ENCODE results near the gene LINGO1.
A peak's percentile ranks its signal among the peaks of the same experiment; 100 is the strongest.

LINGO1 gene

GRCh38 chr15:77654975-77655374 lies 22.3 kb upstream of the LINGO1 start:
- no peak for DNase-seq

- DNase-seq = no peak
Measured at GRCh38 chr15:77653832-77654480, 21.2 kb upstream of the LINGO1 start.

DNA sequence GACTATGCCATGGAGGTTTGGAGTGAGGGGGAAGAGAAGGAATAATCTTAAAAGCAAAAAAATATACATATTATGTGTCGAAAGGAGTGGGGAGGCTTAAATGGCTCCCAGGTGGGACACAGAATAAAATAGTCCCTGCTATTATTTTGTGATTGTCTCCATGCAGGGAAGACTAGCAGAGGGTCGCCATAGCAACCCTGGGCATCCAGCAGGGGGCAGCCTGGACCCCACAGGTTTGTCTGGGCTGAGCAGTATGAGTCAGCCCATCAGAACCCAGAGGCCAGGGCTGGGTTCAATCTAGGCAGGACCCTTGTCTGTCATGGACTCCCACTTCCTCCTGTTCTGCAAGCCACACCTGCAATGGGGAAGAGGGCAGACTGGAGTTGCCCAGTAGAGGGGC lies 17.6 kb upstream of the LINGO1 start:
- DNase-seq = no peak

GRCh38 chr15:77649610-77650009 lies 16.9 kb upstream of the LINGO1 start:
- DNase-seq = no peak

GRCh38 chr15:77649017-77649416 lies 16.3 kb upstream of the LINGO1 start:
- no peak for DNase-seq

- no peak for DNase-seq
Measured at GRCh38 chr15:77647961-77648360, 15.2 kb upstream of the LINGO1 start.

DNA sequence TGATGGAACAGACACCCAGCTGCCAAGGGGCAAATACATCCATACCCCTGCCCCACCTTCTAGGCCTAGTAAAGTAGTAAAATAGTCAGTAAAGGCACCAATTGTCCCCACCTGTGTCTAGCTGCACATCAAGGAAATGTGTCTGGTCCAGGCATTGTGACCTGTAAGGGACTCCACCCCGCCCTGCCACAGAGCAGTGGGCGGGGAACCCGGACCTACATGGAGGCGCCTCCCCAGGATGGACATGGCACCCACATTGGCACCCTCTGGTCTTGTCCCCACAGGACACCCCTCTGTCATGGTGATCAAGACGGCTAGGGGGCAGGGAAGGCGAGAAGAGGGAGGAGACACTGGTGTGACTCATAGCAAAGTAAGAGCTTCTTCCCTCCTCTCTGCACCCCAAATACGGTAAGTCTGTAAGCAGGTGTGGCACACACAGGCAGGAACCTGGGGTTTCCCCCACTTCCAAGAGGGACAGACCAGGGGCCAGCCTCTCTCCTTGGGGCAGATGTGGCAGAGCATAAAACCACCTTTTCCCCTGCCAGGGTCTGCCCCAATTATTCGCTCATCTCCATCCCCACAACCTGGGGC lies 13.5 kb upstream of the LINGO1 start:
- DNase-seq = no peak

DNA sequence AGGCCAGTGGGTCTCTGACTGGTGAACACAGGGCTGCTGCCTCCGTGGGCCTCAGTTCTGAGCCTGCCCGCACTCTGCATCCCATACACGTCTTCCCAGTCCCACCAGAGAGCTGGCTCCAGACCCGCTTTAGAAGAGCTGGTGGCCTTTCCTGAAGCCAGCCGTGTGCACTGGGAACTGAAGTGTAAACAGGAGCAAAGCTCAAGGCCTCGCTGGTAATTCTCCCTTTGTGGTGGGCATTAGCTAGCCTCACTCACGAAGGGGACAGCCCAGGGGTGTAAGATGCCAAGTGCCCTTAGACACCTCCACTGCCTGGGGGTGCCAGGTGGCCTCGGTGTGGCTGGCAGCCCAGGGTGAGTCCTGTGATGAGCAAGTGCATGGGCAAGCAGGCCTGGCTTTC lies 12.9 kb upstream of the LINGO1 start:
- no peak for DNase-seq

DNA sequence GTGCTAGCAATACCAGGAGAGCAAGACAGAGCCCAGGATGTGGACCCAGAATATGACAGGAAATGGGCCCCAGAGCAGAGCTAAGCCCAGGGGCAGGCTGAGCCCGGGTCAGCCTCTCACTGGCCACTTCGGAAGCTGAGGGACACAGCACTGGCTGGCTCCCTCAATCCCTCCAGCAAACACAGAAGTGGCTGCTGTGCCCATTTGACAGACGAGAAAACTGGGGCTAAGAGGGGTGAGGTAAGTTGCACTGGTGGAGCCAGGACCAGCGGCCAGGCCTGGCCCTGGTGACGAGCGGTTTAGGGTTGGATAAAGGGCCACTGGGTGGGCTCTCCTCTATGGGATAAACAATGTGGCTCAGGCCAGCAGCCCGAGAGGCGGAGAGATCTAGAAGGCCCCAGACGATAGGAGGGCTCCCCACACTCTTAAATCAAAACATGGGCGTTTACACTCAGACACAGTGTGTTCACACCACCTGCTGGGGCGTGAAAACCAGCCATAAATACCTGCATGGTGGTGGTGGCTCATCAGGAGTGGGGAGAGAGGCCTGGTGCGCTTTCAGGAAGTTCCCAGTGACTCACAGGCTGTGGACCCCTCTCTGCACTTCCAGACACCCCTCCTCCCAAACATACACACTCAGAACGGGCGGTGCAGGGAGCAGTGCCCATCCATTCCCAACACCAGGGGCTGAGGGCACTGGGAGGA lies 12.0 kb upstream of the LINGO1 start:
- DNase-seq = no peak

- DNase-seq = no peak
Measured at GRCh38 chr15:77643764-77644163, 11.1 kb upstream of the LINGO1 start.

- DNase-seq = no peak
Measured at GRCh38 chr15:77642793-77643430, 10.2 kb upstream of the LINGO1 start.

DNA sequence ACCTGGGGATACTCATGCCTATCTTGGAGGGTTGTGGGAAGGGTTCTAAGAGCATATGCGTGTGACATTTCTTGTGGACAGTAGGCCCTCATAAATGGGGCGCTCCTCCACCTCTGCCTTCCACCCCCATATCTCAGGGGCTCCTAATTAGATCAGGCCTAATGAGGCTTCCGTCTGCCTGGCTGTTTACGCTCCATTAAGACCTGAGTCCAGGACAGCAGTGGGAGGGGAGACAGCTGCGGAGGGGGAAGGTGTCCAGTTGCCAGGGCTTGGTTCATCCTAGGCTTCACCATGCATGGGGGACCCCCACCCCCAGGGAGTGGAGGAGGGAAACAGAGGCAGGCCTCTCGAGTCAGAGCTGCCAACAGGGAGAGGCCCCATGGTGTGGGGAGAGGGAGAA lies 9.3 kb upstream of the LINGO1 start:
- DNase-seq = no peak

GRCh38 chr15:77640615-77641014 lies 7.9 kb upstream of the LINGO1 start:
- no peak for DNase-seq

DNA sequence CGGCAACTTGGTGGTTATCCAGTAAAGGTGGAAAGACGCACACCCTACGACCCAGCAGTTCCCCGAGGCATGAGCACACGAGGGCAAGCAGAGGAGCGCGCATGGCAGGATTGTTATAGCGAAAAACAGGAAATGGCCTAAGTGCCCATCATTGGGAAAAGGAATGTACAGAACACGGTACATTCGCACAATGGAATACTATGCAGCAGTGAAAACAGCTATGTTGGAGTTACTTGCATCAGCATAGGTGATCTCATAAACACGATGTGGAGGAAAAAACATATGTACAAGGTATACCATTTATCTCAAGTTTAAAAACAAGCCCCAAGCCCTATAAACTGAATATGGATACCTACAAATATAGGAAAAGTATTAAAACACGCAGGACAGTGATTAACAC lies 6.7 kb upstream of the LINGO1 start:
- DNase-seq = no peak

DNA sequence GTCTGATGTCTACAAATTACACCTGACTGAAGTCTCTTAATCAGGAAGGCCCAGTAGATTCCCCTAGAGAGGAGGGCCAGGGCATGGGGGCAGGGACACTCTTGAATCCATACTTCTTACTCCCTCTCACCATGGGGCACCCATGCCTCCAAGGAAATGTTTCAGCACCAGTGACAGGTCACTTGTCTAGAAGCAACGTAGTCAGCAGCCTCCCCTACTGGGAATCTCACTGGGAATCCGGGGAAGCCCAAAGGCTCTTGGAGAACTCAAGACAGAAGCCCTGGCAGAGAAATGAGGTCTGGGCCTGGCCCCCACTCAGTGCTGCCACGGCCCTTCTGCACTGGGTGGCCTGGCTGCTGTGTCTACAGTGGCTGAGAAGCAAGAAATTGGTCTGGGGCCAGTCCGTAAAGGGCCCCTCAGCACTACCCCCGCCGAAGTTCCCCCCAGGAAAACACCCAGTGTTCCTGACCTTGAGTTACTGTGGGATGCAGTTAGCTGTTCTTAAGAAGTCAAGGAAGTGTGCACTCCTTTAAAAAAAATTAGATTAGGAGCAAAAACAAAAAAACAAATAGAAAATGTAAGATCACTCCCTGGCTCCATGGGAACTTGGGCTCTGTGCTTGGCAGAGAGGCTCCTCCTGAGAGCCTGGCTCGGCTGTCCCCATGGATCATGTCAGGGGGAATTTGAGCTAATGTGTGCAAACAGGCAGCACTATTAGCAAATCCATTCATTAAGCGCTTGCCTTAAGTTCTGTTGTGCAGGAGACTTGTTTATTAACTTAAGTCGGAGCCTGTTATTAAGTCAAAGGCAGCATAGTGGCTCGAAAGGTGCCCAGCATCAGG lies 5.4 kb upstream of the LINGO1 start:
- DNase-seq = peak in 5 of 14 donors; percentile 8 to 42 (median 30)

DNA sequence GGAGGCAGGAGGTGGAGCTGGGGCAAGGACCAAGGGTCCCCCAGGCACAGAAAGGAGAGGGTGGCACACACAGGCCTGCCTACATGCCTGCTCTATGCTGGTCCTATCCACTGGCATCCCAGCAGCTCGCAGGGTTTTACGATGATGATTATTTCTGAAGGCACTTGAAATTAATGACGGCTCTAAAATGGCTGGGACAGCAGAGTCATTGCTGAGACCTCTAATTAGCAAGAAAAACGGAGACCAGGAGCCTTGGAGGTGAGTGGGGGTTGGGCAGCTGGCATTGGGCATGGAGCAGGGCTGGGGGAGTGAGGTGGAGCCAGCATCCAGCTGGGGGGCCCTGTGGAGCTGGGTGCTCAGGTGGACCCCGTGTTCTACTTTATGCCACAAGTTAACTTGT lies 3.5 kb upstream of the LINGO1 start:
- no peak for DNase-seq

GRCh38 chr15:77634266-77634962 lies 1.7 kb upstream of the LINGO1 start:
- DNase-seq = peak in 7 of 14 donors; percentile 4 to 74 (median 14)

DNA sequence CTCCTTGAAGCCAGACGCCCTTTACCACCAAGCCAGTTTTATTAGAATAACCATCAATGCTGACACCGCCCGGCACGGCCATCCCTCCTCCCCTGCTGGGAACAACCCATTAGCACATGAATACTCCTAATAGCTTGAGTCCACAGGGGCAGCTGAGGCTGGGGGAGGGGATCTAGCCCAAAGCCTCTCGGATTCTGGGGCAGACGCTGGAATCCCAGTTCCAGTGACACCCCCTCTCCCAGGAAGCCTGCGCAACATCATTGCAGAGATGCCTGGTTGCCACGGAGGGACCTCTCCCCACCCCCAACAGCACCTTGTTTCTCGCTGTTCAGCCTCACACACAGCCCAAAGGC lies 1.2 kb upstream of the LINGO1 start:
- no peak for DNase-seq

DNA sequence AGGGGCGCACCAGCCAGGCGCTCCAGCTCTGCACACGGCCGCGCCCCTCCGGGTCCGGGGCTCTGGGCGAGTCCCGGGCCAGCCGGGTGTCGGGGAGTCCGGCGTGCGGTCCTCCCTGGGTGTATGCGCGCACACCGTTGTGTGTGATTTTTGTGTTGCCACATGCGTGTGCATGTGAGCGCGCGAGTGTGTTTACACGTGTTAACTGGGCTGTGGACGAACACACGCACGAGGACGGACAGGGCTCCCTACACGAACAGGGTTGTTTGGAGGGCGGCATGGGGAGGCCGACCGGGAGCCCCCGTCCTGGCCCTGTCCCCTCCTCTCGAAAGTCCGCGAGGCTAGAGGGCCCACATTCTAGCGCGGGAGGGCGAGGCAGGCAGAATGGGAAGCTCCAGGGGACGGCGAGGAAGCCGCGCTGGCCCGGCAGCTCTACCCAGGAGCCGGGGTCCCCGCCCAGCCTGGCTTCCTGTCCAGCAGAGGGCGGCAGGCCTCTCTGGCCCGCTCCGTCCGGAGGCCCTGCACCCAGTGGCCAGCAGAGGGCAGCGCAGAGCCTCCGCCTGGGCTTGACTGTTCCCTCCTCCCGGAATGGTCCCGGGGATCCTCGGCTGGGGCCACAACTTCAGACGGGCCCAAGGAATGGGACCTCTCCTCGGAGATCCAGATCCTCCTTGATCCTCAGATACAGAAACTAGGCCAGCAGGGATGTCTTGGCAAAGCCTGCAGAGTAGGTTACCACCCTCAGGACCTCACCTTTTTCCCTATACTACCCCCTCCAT lies 611 bp upstream of the LINGO1 start:
- DNase-seq = peak; percentile 24 to 91 (median 80)

GRCh38 chr15:77631745-77632533 lies 773 bp downstream of the LINGO1 start:
- peak in 1 of 14 donors; percentile 28 for DNase-seq

Data from C1 segment of cervical spinal cord (tissue), 14 donors.